Panc1 (cell line): ENCODE data around the gene TSC2. TPM values are rescaled to one million over a fixed set of nuclear protein-coding genes. Genes with fewer than 3 reads are reported as not detected.
A peak's percentile ranks its signal among the peaks of the same experiment; 100 is the strongest.

ENCODE experiments used
- ATAC-seq: fragments of 200-7000 bp; cut with Tn5 transposase; 2 replicates; pipeline ENCODE4 v1.9.1; 2020; ENCODE audit warnings: mild to moderate bottlenecking, moderate library complexity
- BruUV-seq: library from RNA; stranded (reverse); fragments of 400-500 nt; replicated peaks from 2 replicates; lab custom pipeline; 2021; lab: Mats Ljungman, UMichigan
- CTCF ChIA-PET: fragments of 300-600 bp; sonication (Branson Sonifier 250); formaldehyde crosslinking; loops from one replicate; lab custom pipeline; 2022; ENCODE audit warnings: antibody characterized with exemption; lab: Charles Lee
- POLR2A ChIA-PET: fragments of 300-600 bp; sonication (Branson Sonifier 250); formaldehyde crosslinking; loops from one replicate; lab custom pipeline; 2022; ENCODE audit warnings: antibody characterized with exemption; lab: Charles Lee
- DNase-seq: peaks from one replicate; pipeline ENCODE4 v3.0.0-alpha.2; 2010; ENCODE audit warnings: low read depth, low spot score
- H3K27ac ChIP-seq: 2 replicates; pipeline ENCODE4 v1.5.1; 2011; ENCODE audit warnings: mild to moderate bottlenecking, low read length, inconsistent platforms
- H3K27me3 ChIP-seq: fragments of 200-500 bp; sonication (Bioruptor generic); 2 replicates; pipeline ENCODE4 v1.6.0; 2014; ENCODE audit warnings: low read length, inconsistent platforms; ENCODE audit not compliant: control insufficient read depth, insufficient read depth
- H3K36me3 ChIP-seq: fragments of 200-500 bp; sonication (Bioruptor generic); 2 replicates; pipeline ENCODE4 v1.5.1; 2014; ENCODE audit warnings: inconsistent platforms, mild to moderate bottlenecking, low read length, moderate library complexity; ENCODE audit not compliant: control insufficient read depth, insufficient read depth
- H3K4me1 ChIP-seq: 2 replicates; pipeline ENCODE4 v1.5.1; 2011; ENCODE audit warnings: inconsistent platforms, mild to moderate bottlenecking, low read length, moderate library complexity; ENCODE audit not compliant: control insufficient read depth, insufficient read depth
- H3K4me3 ChIP-seq, 2 experiments: 2 replicates each; pipeline ENCODE4 v1.5.1; 2011 to 2012; ENCODE audit warnings: low read depth in 2 of 2, low read length in 2 of 2, mild to moderate bottlenecking in 2 of 2, inconsistent platforms in 1 of 2, moderate library complexity in 1 of 2
- H3K9me3 ChIP-seq: fragments of 200-500 bp; sonication (Bioruptor generic); 2 replicates; pipeline ENCODE4 v1.5.1; 2014; ENCODE audit warnings: low read depth, mild to moderate bottlenecking, inconsistent platforms, low read length, moderate library complexity; ENCODE audit not compliant: control insufficient read depth, insufficient read depth
- POLR2AphosphoS5 ChIP-seq: IDR thresholded peaks from 2 replicates; pipeline ENCODE4 v1.6.1; 2012; ENCODE audit warnings: mild to moderate bottlenecking, low read depth, low read length, moderate library complexity
- SIN3A ChIP-seq: IDR thresholded peaks from 2 replicates; pipeline ENCODE4 v1.6.1; 2012; ENCODE audit warnings: low read depth, mild to moderate bottlenecking, low read length, moderate library complexity, borderline replicate concordance; ENCODE audit not compliant: insufficient read depth
- TCF7L2 ChIP-seq: IDR thresholded peaks from 2 replicates; pipeline ENCODE4 v1.6.1; 2011; ENCODE audit warnings: mild to moderate bottlenecking, low read depth, low read length, inconsistent platforms
- in situ Hi-C: cut with HindIII; loops from 2 replicates; pipeline ENCODE4 v1.10.0; 2016; ENCODE audit warnings: low sequenced_read_pairs, low pct_unique_long_range_greater_than_20kb
- intact Hi-C: fragments of 100-400 bp; cut with micrococcal nuclease; formaldehyde crosslinking; loops from one replicate; pipeline ENCODE4 v1.10.0; 2022; ENCODE audit not compliant: unreplicated experiment
- total RNA-seq: library from RNA; stranded (reverse); gene quantifications from one replicate; pipeline ENCODE4 v1.2.1, GENCODE V29; 2021; ENCODE audit not compliant: unreplicated experiment
- TF ChIP-seq, protein P1 (sequence below): fragments of 450-650 bp; IDR thresholded peaks from 2 replicates; pipeline ENCODE4 v1.5.1; 2017; ENCODE audit warnings: mild to moderate bottlenecking
- TF ChIP-seq, protein P2 (sequence below), 2 experiments: IDR thresholded peaks; 2 replicates each; pipeline ENCODE4 v1.6.1; 2011 to 2012; ENCODE audit warnings: low read depth in 2 of 2, control low read depth in 1 of 2, low read length in 1 of 2, mild to moderate bottlenecking in 1 of 2, moderate library complexity in 1 of 2; ENCODE audit not compliant: insufficient read depth in 1 of 2

The TSC2 gene
- total RNA-seq, 1 experiment from 2014 or later, result 115 TPM

DNA sequence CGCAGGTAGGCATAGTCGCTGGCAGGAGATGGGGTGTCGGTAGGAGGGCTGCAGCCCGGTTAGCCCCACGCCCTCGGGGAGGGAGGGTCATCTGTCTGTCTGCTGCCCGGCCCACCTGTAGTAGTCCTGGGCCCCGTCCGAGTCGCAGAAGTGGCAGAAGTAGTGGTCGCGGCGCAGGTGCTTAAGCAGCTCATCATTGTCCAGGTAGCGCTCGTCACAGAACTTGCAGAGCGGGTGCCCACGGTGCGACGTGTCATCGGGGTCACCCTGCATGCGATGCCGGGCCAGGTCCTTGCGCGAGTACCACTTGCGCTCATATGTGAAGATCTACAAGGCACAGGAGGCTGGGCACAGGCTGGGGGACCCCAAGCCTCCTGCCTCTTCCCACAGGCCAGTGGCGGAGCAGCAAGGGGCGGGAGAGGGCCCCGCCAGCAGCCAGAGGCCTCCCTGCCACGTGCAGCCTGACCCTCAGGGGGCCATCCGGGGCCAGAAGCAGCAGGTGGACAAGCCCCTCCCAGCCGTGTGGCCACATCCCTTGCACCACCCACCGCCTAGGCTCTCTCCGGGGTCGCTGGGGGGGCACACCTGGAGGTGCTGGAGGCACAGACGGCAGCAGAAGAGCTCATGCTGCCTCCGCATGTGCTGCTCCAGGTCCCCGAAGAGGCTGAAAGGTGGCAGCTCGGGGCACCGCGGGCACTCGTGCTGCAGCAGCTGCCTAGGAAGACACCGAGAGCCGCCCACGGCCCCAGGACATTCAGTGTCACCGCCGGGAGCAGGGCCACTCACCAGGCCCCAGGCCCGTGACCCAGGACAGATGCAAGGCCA, 45.2 kb upstream of the TSC2 start:
- intact Hi-C loops, result no loop called here
- POLR2A ChIA-PET, result no interaction called here

DNA sequence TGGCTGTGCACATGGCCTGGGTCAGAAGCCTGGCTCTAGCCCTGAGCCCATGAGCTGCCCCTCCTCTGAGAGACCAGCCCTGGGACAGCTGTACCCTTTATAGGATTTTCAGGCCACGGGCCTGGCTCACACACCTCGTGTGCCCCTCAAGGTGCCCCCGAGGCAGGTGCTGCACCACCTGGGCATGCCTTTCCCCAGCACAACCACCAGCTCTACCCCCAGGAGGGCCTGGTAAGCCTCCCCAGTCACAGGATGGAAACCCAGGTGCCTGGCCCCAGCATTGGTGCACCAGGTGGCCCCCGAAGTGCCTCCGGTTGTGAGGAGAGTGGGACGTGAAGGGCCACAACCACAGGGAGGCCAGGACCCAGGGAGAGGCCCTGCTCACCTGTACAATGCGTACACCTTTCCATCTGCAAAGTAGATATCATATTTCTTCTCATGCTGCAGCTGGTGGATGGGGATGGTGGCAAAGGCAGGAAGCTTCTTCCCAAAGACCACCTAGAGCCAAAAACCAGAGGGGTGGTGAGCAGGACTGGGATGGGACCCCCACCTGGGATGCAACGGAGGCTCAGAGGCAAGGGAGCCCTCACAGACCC, 44.5 kb upstream of the TSC2 start:
- Histone ChIP-seq H3K36me3 (peaks cover 6% of the 10 kb centered on the region; the same call in 1 of the 2 replicates), H3K27ac (peak overlapping the region; percentile 48; the same call in 1 of the 2 replicates), H3K27me3 (no peaks in the 10 kb centered on the region), H3K4me1 (peaks cover 43% of the 10 kb centered on the region), H3K4me3 (no peak overlapping the region), H3K9me3 (no peaks in the 10 kb centered on the region)
- POLR2A ChIA-PET, result no interaction called here
- in situ Hi-C loops (no loop called here), intact Hi-C loops (no loop called here)
- no peak for ATAC-seq
- CTCF ChIA-PET, result interaction anchor here (0.5 to 0.6 kb wide), 3 partner anchors 9 to 216 kb away, joined by 5 to 11 read pairs (median 8); no protein-coding TSS in a partner anchor
- BruUV-seq, result no TSS peak
- TF ChIP-seq POLR2AphosphoS5, result no peak
- no peak for TF ChIP-seq TCF7L2
- TF ChIP-seq SIN3A, result no peak
- TF ChIP-seq, protein P1, sequence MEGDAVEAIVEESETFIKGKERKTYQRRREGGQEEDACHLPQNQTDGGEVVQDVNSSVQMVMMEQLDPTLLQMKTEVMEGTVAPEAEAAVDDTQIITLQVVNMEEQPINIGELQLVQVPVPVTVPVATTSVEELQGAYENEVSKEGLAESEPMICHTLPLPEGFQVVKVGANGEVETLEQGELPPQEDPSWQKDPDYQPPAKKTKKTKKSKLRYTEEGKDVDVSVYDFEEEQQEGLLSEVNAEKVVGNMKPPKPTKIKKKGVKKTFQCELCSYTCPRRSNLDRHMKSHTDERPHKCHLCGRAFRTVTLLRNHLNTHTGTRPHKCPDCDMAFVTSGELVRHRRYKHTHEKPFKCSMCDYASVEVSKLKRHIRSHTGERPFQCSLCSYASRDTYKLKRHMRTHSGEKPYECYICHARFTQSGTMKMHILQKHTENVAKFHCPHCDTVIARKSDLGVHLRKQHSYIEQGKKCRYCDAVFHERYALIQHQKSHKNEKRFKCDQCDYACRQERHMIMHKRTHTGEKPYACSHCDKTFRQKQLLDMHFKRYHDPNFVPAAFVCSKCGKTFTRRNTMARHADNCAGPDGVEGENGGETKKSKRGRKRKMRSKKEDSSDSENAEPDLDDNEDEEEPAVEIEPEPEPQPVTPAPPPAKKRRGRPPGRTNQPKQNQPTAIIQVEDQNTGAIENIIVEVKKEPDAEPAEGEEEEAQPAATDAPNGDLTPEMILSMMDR, result no peak
- TF ChIP-seq, protein P2, sequence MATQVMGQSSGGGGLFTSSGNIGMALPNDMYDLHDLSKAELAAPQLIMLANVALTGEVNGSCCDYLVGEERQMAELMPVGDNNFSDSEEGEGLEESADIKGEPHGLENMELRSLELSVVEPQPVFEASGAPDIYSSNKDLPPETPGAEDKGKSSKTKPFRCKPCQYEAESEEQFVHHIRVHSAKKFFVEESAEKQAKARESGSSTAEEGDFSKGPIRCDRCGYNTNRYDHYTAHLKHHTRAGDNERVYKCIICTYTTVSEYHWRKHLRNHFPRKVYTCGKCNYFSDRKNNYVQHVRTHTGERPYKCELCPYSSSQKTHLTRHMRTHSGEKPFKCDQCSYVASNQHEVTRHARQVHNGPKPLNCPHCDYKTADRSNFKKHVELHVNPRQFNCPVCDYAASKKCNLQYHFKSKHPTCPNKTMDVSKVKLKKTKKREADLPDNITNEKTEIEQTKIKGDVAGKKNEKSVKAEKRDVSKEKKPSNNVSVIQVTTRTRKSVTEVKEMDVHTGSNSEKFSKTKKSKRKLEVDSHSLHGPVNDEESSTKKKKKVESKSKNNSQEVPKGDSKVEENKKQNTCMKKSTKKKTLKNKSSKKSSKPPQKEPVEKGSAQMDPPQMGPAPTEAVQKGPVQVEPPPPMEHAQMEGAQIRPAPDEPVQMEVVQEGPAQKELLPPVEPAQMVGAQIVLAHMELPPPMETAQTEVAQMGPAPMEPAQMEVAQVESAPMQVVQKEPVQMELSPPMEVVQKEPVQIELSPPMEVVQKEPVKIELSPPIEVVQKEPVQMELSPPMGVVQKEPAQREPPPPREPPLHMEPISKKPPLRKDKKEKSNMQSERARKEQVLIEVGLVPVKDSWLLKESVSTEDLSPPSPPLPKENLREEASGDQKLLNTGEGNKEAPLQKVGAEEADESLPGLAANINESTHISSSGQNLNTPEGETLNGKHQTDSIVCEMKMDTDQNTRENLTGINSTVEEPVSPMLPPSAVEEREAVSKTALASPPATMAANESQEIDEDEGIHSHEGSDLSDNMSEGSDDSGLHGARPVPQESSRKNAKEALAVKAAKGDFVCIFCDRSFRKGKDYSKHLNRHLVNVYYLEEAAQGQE (IDR thresholded peaks at IDR 0.05; ENCODE audit: insufficient read depth in 1 of 2, low read depth in 2 of 2, low read length in 1 of 2), result no peak
- DNase-seq, result no peak

More for the DNA sequence above, 45.2 kb upstream of the TSC2 start:
- no peak for ATAC-seq
- Histone ChIP-seq H3K9me3 (no peaks in the 10 kb centered on the region), H3K4me3 (no peak overlapping the region), H3K36me3 (peaks cover 6% of the 10 kb centered on the region; the same call in 1 of the 2 replicates), H3K4me1 (peaks cover 37% of the 10 kb centered on the region), H3K27me3 (no peaks in the 10 kb centered on the region), H3K27ac (no peak overlapping the region)
- DNase-seq, result no peak
- no TSS peak for BruUV-seq
- no peak for TF ChIP-seq POLR2AphosphoS5
- TF ChIP-seq, protein P1, result no peak
- TF ChIP-seq TCF7L2, result no peak
- TF ChIP-seq, protein P2 (IDR thresholded peaks at IDR 0.05; ENCODE audit: insufficient read depth in 1 of 2, low read depth in 2 of 2, low read length in 1 of 2), result no peak
- TF ChIP-seq SIN3A, result no peak
- in situ Hi-C loops, result no loop called here
- CTCF ChIA-PET, result interaction anchor here (0.6 kb wide), 2 partner anchors 9 to 40 kb away, joined by 8 to 11 read pairs; no protein-coding TSS in a partner anchor
